K562 treated with DMSO at 1 percent for 4 hours (cell line): ENCODE data around the gene MAP1LC3C. TPM values are rescaled to one million over a fixed set of nuclear protein-coding genes. Genes with fewer than 3 reads are reported as not detected.

Source experiments
- total RNA-seq: library from RNA; unstranded; fragments of 300-600 nt; gene quantifications from 2 replicates; pipeline ENCODE4 v1.2.3, GENCODE V29; 2022; ENCODE audit not compliant: insufficient read depth

Gene MAP1LC3C
- total RNA-seq = not detected in 2 replicates

DNA sequence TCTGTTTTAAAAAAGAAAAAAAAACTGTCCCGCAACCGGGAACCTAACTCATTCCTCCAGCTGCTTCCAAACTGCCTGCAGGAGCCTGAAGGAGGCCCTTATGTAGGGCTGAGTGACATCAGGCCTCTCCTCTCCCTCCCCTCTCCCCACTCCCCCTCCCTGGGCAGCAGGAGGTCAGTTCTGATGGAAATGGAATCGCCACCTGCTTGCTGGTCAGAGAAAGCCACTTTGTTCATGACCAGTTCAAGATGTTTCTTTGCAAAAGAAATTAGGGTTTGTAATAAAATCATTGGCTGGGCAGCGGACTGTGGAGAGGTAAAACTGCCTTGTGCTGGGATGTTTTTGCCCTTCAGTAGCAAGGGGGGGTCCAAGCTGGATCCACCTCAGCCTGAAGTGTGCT is at the start of gene MAP1LC3C:
Gene MAP1LC3C, minus strand, starts transcription at position 73 of the 400 bp plus-strand sequence. CDS start 90 bp downstream, outside the sequence.

DNA sequence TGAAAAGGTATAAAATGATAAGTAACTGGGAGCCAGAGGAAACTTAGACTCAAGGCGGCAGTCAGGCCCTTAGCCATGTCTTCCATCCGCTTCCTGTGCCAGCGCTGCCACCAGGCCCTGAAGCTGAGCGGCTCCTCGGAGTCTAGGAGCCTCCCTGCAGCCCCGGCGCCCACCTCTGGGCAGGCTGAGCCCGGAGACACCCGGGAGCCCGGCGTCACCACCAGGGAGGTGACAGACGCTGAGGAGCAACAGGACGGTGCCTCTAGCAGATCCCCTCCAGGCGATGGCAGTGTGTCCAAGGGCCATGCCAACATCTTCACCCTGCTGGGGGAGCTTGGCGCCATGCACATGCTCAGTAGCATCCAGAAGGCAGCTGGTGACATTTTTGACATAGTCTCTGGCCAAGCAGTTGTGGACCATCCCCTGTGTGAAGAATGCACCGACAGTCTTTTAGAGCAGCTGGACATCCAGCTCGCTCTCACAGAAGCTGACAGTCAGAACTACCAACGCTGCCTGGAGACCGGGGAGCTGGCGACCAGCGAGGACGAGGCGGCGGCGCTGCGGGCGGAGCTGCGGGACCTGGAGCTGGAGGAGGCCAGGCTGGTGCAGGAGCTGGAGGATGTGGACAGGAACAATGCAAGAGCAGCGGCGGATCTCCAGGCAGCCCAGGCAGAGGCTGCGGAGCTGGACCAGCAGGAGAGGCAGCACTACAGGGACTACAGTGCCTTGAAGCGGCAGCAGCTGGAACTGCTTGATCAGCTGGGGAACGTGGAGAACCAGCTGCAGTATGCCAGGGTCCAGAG is 41.0 kb downstream of the MAP1LC3C start, which contains the start of gene BECN2:
Gene BECN2, plus strand, starts transcription at position 76 of the 803 bp plus-strand sequence. Its CDS starts 0 bp downstream, at position 76.

Other genes starting within 250 kb of the MAP1LC3C start
- gene EXO1, start 150.9 kb downstream of the MAP1LC3C start, total RNA-seq = 27.2 and 35.5 TPM in 2 replicates
- gene BECN2, start 41.3 kb downstream of the MAP1LC3C start, total RNA-seq = not detected in 2 replicates